A549 (cell line): Measurements from ENCODE around the gene SEMA5A. TPM values are rescaled to one million over a fixed set of nuclear protein-coding genes. Genes with fewer than 3 reads are reported as not detected.

ENCODE experiments used
- ATAC-seq, 2 experiments: fragments of 200-7000 bp in 1 of 2; fragments of >200 bp in 1 of 2; cut with Nextera tagmentation in 1 of 2; cut with Tn5 transposase in 1 of 2; 3 replicates each; pipeline versions ENCODE4 v1.8.0 to v1.9.1; 2018 to 2020; ENCODE audit warnings: mild to moderate bottlenecking in 1 of 2, moderate library complexity in 1 of 2
- CTCF ChIA-PET: fragments of 300-600 bp; sonication (Branson Sonifier 250); formaldehyde crosslinking; extraction: SDS; loops from one replicate; lab custom pipeline; 2021; ENCODE audit warnings: antibody characterized with exemption, inconsistent platforms; lab: Yijun Ruan, JAX
- POLR2A ChIA-PET: fragments of 350-600 bp; formaldehyde crosslinking; extraction: SDS; loops from one replicate; lab custom pipeline; 2021; ENCODE audit warnings: antibody characterized with exemption, inconsistent platforms; lab: Yijun Ruan, JAX
- DNase-seq, 2 experiments: peaks; one replicate each; pipeline versions ENCODE4 v3.0.0 to v3.0.0-alpha.2; 2011 to 2016; ENCODE audit warnings: low read depth in 1 of 2, low spot score in 1 of 2
- FAIRE-seq: peaks from 2 replicates; lab custom pipeline; 2011; peaks lifted over from hg19 to GRCh38; lab: Jason Lieb, UNC
- H3K27ac ChIP-seq, 2 experiments: fragments of >200 bp; sonication (Bioruptor Twin); formaldehyde crosslinking; 3 replicates each; pipeline ENCODE4 v1.5.1; 2016 to 2017
- H3K4me1 ChIP-seq: fragments of >200 bp; sonication (Bioruptor Twin); formaldehyde crosslinking; 3 replicates; pipeline ENCODE4 v1.6.1; 2016
- H3K4me2 ChIP-seq: fragments of >200 bp; sonication (Bioruptor Twin); formaldehyde crosslinking; 3 replicates; pipeline ENCODE4 v1.6.1; 2016
- H3K4me3 ChIP-seq: fragments of >200 bp; sonication (Bioruptor Twin); formaldehyde crosslinking; 3 replicates; pipeline ENCODE4 v1.5.1; 2016
- H3K9me3 ChIP-seq: fragments of >200 bp; sonication (Bioruptor Twin); formaldehyde crosslinking; 3 replicates; pipeline ENCODE4 v1.6.1; 2016
- CBX2 ChIP-seq: fragments of 200-600 bp; sonication (generic); IDR thresholded peaks from 2 replicates; pipeline ENCODE4 v1.6.1; 2016; ENCODE audit warnings: low read depth, mild to moderate bottlenecking, borderline replicate concordance
- GATA3 ChIP-seq: IDR thresholded peaks from 2 replicates; pipeline ENCODE4 v1.6.1; 2012; ENCODE audit warnings: borderline replicate concordance
- HDAC2 ChIP-seq: fragments of 200-600 bp; sonication (generic); IDR thresholded peaks from 2 replicates; pipeline ENCODE4 v1.6.1; 2016
- HOXB13 ChIP-seq: fragments of 250-450 bp; sonication (Bioruptor Pico); IDR thresholded peaks from 2 replicates; pipeline ENCODE4 v1.5.0; 2020; ENCODE audit warnings: low read depth, mild to moderate bottlenecking, moderate library complexity
- HOXB5 ChIP-seq: fragments of 250-450 bp; sonication (Bioruptor Pico); IDR thresholded peaks from 2 replicates; pipeline ENCODE4 v1.5.0; 2020; ENCODE audit warnings: mild to moderate bottlenecking, moderate library complexity
- JUN ChIP-seq, 2 experiments: fragments of >200 bp; sonication (Bioruptor Twin); formaldehyde crosslinking; IDR thresholded peaks; 2 replicates in 1 of 2; 3 replicates in 1 of 2; pipeline ENCODE4 v1.6.1; 2016 to 2017
- MAFK ChIP-seq: fragments of 450-650 bp; IDR thresholded peaks from 2 replicates; pipeline ENCODE4 v1.6.1; 2014; ENCODE audit not compliant: partially characterized antibody
- MYC ChIP-seq: IDR thresholded peaks from 2 replicates; pipeline ENCODE4 v1.6.1; 2012; ENCODE audit warnings: mild to moderate bottlenecking, inconsistent platforms, low read length, improper control_type of control experiment, borderline replicate concordance
- NR3C1 ChIP-seq: fragments of >200 bp; sonication (Bioruptor Twin); formaldehyde crosslinking; IDR thresholded peaks from 3 replicates; pipeline ENCODE4 v1.6.1; 2017
- PHF8 ChIP-seq: fragments of 200-600 bp; sonication (generic); IDR thresholded peaks from 2 replicates; pipeline ENCODE4 v1.6.1; 2016; ENCODE audit warnings: low read depth, mild to moderate bottlenecking, antibody characterized with exemption, moderate library complexity, borderline replicate concordance
- POLR2AphosphoS2 ChIP-seq: conservative IDR thresholded peaks from 2 replicates; pipeline ENCODE4 v1.6.1; 2012; ENCODE audit warnings: low read length, improper control_type of control experiment, inconsistent platforms
- RARB ChIP-seq: fragments of 250-450 bp; sonication (Bioruptor Pico); IDR thresholded peaks from 2 replicates; pipeline ENCODE4 v1.8.0; 2021; ENCODE audit warnings: mild to moderate bottlenecking, moderate library complexity
- RFX5 ChIP-seq: fragments of 450-650 bp; IDR thresholded peaks from 2 replicates; pipeline ENCODE4 v1.7.1; 2014; ENCODE audit warnings: antibody characterized with exemption, mild to moderate bottlenecking, moderate library complexity
- SMC3 ChIP-seq: fragments of >200 bp; sonication (Bioruptor Twin); formaldehyde crosslinking; IDR thresholded peaks from 3 replicates; pipeline ENCODE4 v1.6.1; 2018; ENCODE audit warnings: inconsistent platforms
- ZNF302 ChIP-seq: fragments of 250-450 bp; sonication (Bioruptor Pico); IDR thresholded peaks from 2 replicates; pipeline ENCODE4 v1.9.0; 2021; ENCODE audit warnings: inconsistent platforms, mild to moderate bottlenecking, moderate library complexity
- WGBS: methylation state at CpG from one replicate; pipeline ENCODE4 v1.1.6; 2017; ENCODE audit errors: missing lambda C conversion rate; 5-methylcytosine and 5-hydroxymethylcytosine counted together
- polyA plus RNA-seq, 4 experiments: library from polyadenylated mRNA; depleted of rRNA in 3 of 4; stranded (reverse); fragments of >200 nt; fragmentation: RNase III in 1 of 4; extraction: RNeasy Plus Mini Kit Qiagen cat#74134 plus additional on column Dnase treatment in 1 of 4; gene quantifications; 2 replicates in 3 of 4; 3 replicates in 1 of 4; pipeline ENCODE4 v1.2.3, GENCODE V29; 2011 to 2017
- TF ChIP-seq, protein P1 (sequence below): fragments of 200-600 bp; sonication (generic); IDR thresholded peaks from 2 replicates; pipeline ENCODE4 v1.6.1; 2016; ENCODE audit warnings: antibody characterized with exemption, mild to moderate bottlenecking, moderate library complexity
- TF ChIP-seq, protein P2 (sequence below): fragments of 150-350 bp; IDR thresholded peaks from 2 replicates; pipeline ENCODE4 v1.6.1; 2014; ENCODE audit warnings: low read depth, mild to moderate bottlenecking, low read length

The SEMA5A gene
- polyA plus RNA-seq, 2 of the 4 experiments (the other 2 are of a cell fraction), result not detected

DNA sequence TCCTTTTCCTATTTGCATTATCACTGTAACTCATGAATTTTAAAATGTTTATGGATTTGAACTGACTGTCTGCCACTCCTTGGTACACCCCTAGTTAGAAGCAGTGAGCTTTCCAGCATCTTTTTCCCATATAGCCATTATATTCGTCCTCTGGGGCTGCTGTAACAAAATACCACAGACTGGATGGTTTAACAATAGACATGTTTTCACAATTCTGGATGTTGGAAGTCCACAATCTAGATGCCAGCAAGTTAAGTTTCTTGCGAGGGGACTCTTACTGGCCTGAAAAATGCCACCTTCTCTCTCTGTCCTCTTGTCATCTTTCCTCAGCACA lies 530.0 kb downstream of the SEMA5A start:
- WGBS, result 4% methylated on average over 2 of the region's 2 CpGs
- DNase-seq (no peak), FAIRE-seq (no peak), ATAC-seq (no peak)
- Histone ChIP-seq H3K4me3 (no peak overlapping the region), H3K4me1 (no peaks in the 10 kb centered on the region), H3K9me3 (no peaks in the 10 kb centered on the region), H3K27ac (no peak overlapping the region), H3K4me2 (no peak overlapping the region)
- TF ChIP-seq HDAC2 (no peak), MYC (no peak), HOXB13 (CRISPR knock-in tag) (no peak), ZNF302 (CRISPR knock-in tag) (no peak)
- TF ChIP-seq, protein P1, sequence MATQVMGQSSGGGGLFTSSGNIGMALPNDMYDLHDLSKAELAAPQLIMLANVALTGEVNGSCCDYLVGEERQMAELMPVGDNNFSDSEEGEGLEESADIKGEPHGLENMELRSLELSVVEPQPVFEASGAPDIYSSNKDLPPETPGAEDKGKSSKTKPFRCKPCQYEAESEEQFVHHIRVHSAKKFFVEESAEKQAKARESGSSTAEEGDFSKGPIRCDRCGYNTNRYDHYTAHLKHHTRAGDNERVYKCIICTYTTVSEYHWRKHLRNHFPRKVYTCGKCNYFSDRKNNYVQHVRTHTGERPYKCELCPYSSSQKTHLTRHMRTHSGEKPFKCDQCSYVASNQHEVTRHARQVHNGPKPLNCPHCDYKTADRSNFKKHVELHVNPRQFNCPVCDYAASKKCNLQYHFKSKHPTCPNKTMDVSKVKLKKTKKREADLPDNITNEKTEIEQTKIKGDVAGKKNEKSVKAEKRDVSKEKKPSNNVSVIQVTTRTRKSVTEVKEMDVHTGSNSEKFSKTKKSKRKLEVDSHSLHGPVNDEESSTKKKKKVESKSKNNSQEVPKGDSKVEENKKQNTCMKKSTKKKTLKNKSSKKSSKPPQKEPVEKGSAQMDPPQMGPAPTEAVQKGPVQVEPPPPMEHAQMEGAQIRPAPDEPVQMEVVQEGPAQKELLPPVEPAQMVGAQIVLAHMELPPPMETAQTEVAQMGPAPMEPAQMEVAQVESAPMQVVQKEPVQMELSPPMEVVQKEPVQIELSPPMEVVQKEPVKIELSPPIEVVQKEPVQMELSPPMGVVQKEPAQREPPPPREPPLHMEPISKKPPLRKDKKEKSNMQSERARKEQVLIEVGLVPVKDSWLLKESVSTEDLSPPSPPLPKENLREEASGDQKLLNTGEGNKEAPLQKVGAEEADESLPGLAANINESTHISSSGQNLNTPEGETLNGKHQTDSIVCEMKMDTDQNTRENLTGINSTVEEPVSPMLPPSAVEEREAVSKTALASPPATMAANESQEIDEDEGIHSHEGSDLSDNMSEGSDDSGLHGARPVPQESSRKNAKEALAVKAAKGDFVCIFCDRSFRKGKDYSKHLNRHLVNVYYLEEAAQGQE, result no peak
- POLR2A ChIA-PET, result no interaction called here
- CTCF ChIA-PET, result no interaction called here

DNA sequence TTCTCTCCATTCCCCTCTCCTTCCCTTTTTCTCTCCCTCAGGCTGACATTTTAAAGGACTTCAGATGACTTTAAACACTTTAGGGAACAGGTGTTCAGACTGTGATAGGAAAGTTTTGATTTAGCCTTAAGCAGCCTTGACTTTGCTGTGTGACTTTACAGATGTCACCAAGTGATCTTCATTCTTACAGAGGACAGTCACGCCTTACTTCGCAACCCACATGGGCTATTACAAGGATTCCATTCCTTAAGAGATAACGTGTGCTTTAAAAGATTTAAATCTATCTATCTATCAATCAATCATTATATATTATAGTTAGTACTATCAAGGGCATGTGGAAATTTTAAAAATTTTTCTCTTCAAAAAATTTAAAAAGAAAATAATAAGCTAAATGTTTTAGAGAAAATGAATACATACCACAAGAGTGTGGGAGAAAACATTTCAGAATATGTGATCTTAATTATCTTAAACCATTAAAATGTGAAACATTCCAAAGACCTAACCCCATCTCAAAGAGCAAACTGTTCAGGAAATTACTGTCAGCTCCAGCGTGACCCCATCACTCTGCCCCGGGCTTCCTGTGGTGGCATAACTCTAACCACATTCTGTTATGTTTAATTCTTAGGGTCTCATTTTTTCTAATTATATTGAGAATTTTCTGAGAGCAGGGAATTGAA lies 530.5 kb downstream of the SEMA5A start:
- TF ChIP-seq JUN (IDR thresholded peaks at IDR 0.05), result no peak
- TF ChIP-seq, protein P2, sequence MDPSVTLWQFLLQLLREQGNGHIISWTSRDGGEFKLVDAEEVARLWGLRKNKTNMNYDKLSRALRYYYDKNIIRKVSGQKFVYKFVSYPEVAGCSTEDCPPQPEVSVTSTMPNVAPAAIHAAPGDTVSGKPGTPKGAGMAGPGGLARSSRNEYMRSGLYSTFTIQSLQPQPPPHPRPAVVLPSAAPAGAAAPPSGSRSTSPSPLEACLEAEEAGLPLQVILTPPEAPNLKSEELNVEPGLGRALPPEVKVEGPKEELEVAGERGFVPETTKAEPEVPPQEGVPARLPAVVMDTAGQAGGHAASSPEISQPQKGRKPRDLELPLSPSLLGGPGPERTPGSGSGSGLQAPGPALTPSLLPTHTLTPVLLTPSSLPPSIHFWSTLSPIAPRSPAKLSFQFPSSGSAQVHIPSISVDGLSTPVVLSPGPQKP, result no peak
- TF ChIP-seq MAFK, result no peak
- TF ChIP-seq RARB, result no peak
- no peak for TF ChIP-seq HOXB5
- no peak for TF ChIP-seq PHF8
- TF ChIP-seq ZNF302 (CRISPR knock-in tag), result no peak
- TF ChIP-seq SMC3, result no peak
- no peak for TF ChIP-seq RFX5
- TF ChIP-seq POLR2AphosphoS2, result no peak
- Histone ChIP-seq H3K27ac (no peak overlapping the region), H3K4me3 (no peak overlapping the region), H3K4me2 (no peak overlapping the region), H3K9me3 (no peaks in the 10 kb centered on the region), H3K4me1 (no peaks in the 10 kb centered on the region)
- DNase-seq (no peak), ATAC-seq (no peak), FAIRE-seq (no peak)
- ChIA-PET POLR2A (no interaction called here), CTCF (no interaction called here)
- 11% methylated on average over 5 of the region's 5 CpGs for WGBS

DNA sequence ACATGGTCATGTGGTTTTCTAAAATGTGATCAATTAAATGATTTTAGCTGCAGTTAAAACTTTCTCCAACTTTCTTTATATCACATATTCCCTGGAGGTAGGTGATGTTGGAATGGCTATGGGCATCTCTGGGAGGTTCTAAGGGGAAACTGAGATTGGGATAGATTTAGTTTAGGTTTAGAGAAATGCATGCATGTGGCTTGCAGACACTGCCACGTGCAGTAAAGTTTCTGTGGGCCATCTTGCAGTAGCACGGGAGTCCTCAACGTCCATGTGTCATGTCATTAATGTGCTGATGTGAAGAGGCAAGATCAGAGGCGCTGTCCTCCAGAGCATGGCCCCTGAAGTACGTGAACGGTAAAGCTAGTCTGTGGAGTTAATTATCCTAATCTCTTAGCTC lies 532.7 kb downstream of the SEMA5A start:
- WGBS, result 3% methylated on average over 6 of the region's 6 CpGs
- no peak for DNase-seq
- TF ChIP-seq NR3C1, result no peak
- no peak for TF ChIP-seq GATA3
- TF ChIP-seq MYC, result no peak
- TF ChIP-seq CBX2, result no peak
- POLR2A ChIA-PET, result no interaction called here
- H3K4me1 ChIP-seq, result no peaks in the 10 kb centered on the region
- no peaks in the 10 kb centered on the region for H3K9me3 ChIP-seq
- ATAC-seq, result no peak
- CTCF ChIA-PET, result no interaction called here
- no peak overlapping the region for H3K27ac ChIP-seq
- no peak overlapping the region for H3K4me3 ChIP-seq
- no peak overlapping the region for H3K4me2 ChIP-seq
- no peak for FAIRE-seq
